HG03060 (cell line): ENCODE measurements around the gene EMX1.

Experiments used
- ATAC-seq: cut with Tn5 transposase; IDR thresholded peaks from one replicate; pipeline ENCODE4 v1.9.1; 2021; ENCODE audit warnings: low read depth, moderate number of reproducible peaks; ENCODE audit not compliant: unreplicated experiment

EMX1 gene

DNA sequence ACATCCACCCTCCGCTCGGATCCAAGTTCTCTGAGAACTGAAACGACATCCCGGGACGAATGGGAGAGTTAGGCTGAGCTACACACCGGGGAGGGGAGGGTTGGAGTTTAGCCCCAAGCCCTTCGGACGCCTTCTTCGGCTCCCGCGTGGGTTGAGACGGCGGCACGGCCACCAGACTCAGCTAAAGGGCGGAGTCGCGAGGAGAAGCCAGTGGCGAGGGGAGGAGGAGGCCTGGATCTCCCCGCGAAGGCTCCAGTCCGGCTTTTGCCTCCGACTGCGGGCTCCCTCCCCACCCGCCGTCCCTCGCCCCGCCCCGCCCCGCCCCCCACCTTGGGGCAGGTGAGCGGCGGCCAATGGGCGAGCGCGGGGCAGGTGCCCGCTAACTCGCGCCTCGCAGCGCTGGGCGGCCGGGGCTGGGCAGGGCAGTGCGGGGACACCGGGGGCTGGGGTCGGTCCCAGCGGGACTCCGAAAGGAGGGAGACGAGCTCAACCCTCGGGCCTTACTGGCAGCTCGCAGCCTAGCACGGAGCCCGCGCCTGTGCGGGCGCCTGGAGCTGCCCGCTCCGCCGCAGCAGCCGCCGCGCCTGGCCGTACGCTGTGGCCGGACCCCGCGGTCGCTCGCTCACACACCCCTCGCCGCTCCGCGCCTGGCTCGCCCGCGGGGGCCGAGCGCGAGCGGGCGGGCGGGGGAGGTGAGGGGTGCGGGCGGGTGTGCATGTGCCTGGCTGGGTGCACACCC lies at the start of gene EMX1:
Gene EMX1 (plus strand): TSS at position 382 of the 739 bp plus-strand sequence. CDS start 334 bp downstream, at position 716.
- ATAC-seq, result no peak

- ATAC-seq, result no peak
These were observed 46.3 kb upstream of the EMX1 start for GRCh38 chr2:72871060-72871459.

GRCh38 chr2:72871880-72872279 lies 45.4 kb upstream of the EMX1 start:
- ATAC-seq, result no peak

DNA sequence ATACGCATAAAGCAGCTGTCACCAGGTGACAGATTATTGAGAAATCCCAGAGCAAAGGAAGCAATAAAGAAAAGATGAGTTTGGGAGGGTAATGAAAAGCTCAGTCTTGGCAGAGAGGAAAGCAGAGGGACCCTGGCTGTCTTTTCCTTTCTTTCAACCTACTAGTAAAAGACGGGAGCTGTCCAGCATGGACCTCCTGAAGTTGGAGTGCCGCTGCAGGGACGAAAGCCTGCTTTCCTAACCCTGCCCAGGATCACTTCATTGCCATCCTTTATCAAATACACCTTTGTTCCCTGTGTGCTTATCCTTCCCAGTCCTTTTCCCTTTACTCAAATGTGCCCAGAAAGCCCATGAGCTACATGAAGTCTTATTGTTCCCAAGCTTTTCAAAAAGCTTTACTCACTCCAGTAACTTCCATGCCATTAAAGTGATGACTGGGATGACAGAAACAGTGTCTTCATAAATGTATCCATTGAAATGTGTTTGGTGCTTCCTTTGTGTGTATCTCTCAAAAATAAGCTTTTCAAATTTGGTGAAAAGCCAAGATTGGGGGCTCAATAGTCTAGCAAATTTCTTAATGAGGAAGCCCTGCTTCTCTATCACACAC lies 33.9 kb upstream of the EMX1 start:
- ATAC-seq, result no peak

GRCh38 chr2:72886505-72887031 lies 30.8 kb upstream of the EMX1 start:
- no peak for ATAC-seq

- ATAC-seq, result peak; percentile 44
These were observed 30.1 kb upstream of the EMX1 start, which contains the start of gene SPR for GRCh38 chr2:72887032-72887739. Gene SPR (plus strand): TSS chr2:72887408. CDS start chr2:72887433, 25 bp downstream.

- ATAC-seq, result peak; percentile 29
These were observed 29.4 kb upstream of the EMX1 start for GRCh38 chr2:72887740-72888437.

DNA sequence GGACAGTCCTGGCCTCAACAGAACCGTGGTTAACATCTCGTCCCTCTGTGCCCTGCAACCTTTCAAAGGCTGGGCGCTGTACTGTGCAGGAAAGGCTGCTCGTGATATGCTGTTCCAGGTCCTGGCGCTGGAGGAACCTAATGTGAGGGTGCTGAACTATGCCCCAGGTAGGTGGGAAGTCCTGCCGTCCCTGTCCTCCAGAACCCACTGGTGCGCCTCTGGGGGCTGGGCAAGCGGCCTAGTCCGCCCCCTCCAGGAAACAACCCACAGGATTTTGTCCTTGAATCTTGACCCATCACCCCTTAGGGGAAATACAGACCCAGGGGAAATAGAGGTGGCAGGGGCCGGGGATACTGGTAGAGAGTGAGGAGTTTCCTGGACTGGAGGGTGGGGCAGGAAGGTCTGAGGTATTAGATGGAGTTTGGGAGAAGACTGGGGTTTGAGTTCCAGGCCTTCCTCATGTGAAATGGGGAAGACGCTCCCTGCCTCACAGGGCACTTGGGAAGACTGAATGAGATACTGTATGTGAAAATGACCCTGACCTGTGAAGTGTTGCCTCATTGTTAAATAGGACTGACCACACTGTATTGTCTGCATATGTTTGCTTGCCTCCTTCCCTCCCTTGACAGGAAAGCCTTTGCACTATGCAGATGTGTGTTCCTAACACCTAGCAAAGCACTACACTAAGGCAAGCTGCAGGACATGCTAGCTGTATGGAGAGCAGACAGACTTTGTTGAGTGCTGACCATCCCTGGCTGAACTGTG lies 28.7 kb upstream of the EMX1 start:
- ATAC-seq, result no peak

DNA sequence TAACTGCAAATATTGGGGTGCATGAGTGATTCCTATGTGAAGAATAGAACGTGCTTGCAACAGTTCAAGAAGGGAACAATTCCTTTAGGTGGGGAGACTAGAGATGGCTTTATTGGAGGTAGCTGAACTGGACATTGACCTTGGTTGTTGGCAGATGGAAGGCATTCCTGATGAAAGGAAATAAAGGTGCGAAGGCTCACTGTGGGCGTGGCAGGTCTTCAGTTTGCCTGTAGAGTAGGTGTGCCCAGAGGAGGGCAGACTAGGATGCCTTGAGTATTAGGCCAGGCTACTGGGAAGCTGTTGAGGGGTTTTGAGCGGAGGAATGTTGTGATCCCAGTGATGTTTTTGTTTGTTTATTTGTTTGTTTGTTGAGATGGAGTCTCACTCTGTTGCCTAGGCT lies 27.3 kb upstream of the EMX1 start:
- no peak for ATAC-seq

DNA sequence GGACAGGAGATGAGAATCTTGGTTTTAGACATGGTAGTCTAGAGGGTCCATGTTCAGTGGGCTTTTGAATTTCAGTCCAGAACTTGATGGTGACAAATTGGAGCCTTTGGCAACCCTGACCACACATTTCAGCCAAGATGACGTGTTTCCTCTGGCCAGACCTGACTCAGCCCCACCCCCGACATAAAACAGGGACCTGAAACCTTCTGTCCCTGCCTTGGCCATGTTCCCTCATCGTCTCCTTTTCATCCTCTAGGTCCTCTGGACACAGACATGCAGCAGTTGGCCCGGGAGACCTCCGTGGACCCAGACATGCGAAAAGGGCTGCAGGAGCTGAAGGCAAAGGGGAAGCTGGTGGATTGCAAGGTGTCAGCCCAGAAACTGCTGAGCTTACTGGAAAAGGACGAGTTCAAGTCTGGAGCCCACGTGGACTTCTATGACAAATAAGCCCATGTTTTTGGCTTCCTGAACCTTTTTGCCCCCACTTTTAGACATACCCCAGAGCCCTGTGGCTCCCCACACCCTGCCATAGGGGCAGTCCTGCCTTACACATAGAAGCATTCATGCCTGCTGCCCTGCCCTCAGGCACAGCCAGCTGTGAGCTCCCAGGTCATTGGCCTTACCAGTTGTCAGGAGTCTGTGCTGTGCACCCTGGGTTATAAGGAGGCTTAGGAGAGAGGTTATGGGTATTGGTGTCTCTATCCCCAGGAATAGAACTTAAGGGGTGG lies 26.1 kb upstream of the EMX1 start:
- no peak for ATAC-seq

GRCh38 chr2:72892506-72893173 lies 24.7 kb upstream of the EMX1 start:
- peak; percentile 47 for ATAC-seq

- ATAC-seq, result peak; percentile 56
These were observed 23.6 kb upstream of the EMX1 start for GRCh38 chr2:72893594-72894319.

- no peak for ATAC-seq
These were observed 22.8 kb upstream of the EMX1 start for GRCh38 chr2:72894514-72894913.

DNA sequence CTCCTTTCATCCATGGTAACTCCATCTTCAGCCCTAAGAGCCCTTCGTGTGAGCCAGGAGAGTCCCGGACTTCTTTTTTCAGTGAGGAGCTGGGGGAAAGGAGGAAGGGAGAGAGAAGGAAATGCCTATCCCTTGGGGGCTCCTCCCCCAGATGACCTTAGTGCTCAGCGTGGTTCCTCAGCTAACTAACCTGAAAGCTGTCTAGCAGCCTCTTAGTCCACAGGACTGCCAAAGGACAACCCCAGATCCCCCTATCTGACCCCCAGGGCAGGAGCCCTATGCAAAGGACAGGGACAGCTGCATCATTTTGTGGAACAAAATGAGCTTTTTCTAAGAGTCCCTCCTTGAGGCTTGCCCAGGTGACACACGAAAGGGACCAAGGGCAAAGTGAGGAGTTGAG lies 22.2 kb upstream of the EMX1 start:
- no peak for ATAC-seq

DNA sequence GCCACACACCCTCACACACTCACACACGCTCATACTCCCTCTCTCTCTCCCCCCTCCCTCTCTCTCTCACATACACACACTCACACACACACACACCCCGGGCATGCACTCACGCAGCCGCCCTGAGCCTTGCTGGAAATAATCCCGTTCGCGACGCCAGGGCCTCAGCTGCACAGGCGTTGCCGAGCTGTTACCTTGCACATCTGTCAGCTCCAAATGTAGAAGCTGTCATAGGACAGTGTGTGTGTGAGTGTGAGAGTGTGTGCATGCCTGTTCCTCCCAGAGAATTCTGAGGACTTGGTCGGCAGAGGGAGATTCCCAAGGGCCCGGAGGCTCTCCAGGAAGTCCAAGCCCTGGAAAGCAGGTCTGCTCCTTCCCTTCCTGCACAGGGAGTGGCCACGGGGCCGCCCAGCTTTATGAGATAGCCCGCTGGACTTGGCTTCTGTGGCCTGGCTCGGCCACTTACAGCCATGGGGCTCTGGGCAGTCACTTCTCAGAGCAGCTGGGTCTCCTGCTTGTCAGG lies 21.5 kb upstream of the EMX1 start:
- no peak for ATAC-seq

DNA sequence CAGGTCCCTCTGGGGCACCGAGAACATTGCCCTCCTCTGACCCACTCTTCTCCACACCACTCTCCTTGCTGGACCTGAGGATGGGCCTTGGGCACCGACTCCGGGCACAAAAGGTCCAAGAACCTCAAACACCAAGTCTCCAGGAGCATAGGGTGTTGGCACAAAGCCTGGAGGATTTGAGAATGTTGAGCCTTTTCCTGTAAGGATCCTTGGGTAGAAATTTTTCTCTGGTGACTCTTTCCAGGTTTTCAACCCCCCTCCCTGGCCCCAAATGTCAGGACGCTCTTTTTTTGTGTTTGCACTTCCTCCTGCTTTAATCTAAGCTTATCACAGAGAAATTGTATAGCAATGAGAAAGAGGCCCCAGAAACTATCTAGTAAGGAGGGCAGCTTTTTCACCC lies 20.9 kb upstream of the EMX1 start:
- no peak for ATAC-seq

DNA sequence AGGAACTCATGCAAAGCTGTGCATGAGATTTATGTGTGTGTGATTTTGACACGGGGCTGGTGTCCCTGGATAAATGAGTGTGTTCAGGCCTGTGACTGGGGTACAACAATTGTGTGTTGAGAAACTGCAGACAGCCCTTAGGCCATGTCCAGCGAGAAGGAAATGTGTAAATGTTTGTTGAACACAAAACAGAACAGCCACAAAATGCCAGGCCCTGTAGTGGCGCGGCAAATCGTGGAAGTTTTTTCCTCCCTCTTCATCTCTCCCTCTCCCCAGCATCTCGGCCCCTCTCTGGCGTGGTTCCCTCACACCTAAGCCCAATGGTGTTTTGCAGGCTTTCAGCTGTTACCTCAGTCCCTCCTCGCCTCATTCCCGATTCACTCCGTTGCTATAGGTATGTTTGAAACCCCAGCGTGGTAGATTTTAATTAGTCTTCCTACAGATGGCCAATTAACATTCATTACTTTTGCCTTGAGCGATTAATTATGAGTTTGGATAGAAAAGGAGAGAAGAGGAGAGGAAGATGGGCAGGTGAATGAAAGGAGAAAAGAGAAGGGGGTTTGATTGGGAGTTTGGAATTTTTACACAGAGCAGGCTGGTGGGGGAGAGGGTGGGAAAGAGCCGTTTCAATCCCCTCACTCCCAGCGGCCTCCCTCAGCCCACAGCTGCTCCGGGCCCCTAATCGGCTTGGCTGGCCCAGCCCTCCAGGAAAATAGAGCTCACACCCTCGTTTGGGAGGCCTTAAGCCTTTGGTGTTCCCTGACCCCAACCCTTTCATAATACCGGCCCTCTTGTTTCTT lies 19.3 kb upstream of the EMX1 start:
- no peak for ATAC-seq
